BJ (cell line): ENCODE data around the gene MATK. TPM values are rescaled to one million over a fixed set of nuclear protein-coding genes. Genes with fewer than 3 reads are reported as not detected.

Experiments used
- CTCF ChIA-PET: fragments of 350-600 bp; formaldehyde crosslinking; extraction: SDS; loops from one replicate; lab custom pipeline; 2021; ENCODE audit warnings: antibody characterized with exemption, inconsistent platforms; lab: Yijun Ruan, JAX
- POLR2A ChIA-PET: fragments of 300-600 bp; sonication (Branson Sonifier 250); formaldehyde crosslinking; extraction: SDS; loops from one replicate; lab custom pipeline; 2021; ENCODE audit warnings: antibody characterized with exemption; lab: Charles Lee
- DNase-seq: peaks from one replicate; pipeline ENCODE4 v3.0.0-alpha.2; 2011; ENCODE audit warnings: low read depth
- H3K27me3 ChIP-seq: 2 replicates; pipeline ENCODE4 v1.6.0; 2011; ENCODE audit warnings: low read length; ENCODE audit not compliant: control insufficient read depth, insufficient read depth
- H3K36me3 ChIP-seq: 2 replicates; pipeline ENCODE4 v1.5.1; 2011; ENCODE audit warnings: low read length; ENCODE audit not compliant: control insufficient read depth, insufficient read depth
- H3K4me3 ChIP-seq: 2 replicates; pipeline ENCODE4 v1.5.1; 2011; ENCODE audit warnings: low read depth, mild to moderate bottlenecking, control low read depth, low read length
- CTCF ChIP-seq: IDR thresholded peaks from 2 replicates; pipeline ENCODE4 v1.5.1; 2011; ENCODE audit warnings: low read depth, mild to moderate bottlenecking, control low read depth, inconsistent platforms, low read length, moderate library complexity; ENCODE audit not compliant: insufficient read depth
- polyA plus RNA-seq: library from polyadenylated mRNA; depleted of rRNA; stranded (reverse); fragments of >200 nt; gene quantifications from 2 replicates; pipeline ENCODE4 v1.2.3, GENCODE V29; 2011

MATK gene
- polyA plus RNA-seq, 1 experiment: not detected

- no peak for DNase-seq
- H3K4me3 ChIP-seq: no peak overlapping the region
- peaks cover 2% of the 10 kb centered on the region; the same call in 1 of the 2 replicates for H3K27me3 ChIP-seq
- CTCF ChIA-PET: interaction anchor here (0.7 kb wide), 1 partner anchor 79 kb away, joined by 3 read pairs; no protein-coding TSS in a partner anchor
- no peaks in the 10 kb centered on the region for H3K36me3 ChIP-seq
- POLR2A ChIA-PET: no interaction called here
- TF ChIP-seq CTCF: no peak
These were observed 42.7 kb downstream of the MATK start for GRCh38 chr19:3743486-3743885.

DNA sequence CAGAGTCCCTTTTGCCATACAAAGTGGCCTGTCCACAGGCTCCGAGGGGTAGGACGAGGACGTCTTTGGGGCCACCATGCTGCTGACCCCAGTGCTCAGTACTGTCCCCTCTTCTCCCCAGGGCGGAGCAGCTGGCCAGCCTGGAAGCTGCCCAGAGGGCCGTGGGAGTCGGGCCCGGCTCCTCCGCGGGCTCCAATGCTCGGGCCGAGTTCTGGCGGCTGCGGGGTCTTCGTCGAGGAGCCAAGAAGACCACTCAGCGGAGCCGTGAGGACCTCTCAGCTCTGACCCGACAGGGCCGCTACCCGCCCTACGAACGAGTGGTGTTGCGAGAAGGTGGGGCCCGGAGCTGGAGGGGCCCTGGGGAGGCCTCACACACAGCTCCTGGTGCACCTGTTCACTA is 45.8 kb downstream of the MATK start:
- POLR2A ChIA-PET: no interaction called here
- H3K4me3 ChIP-seq: no peak overlapping the region
- H3K27me3 ChIP-seq: no peaks in the 10 kb centered on the region; the same call in 1 of the 2 replicates
- no peaks in the 10 kb centered on the region for H3K36me3 ChIP-seq
- CTCF ChIA-PET: interaction anchor here (0.9 to 2.0 kb wide), 2 partner anchors 9 to 32 kb away, joined by 3 to 4 read pairs; partner anchors contain the start of gene TJP3
- no peak for DNase-seq
- TF ChIP-seq CTCF: no peak

DNA sequence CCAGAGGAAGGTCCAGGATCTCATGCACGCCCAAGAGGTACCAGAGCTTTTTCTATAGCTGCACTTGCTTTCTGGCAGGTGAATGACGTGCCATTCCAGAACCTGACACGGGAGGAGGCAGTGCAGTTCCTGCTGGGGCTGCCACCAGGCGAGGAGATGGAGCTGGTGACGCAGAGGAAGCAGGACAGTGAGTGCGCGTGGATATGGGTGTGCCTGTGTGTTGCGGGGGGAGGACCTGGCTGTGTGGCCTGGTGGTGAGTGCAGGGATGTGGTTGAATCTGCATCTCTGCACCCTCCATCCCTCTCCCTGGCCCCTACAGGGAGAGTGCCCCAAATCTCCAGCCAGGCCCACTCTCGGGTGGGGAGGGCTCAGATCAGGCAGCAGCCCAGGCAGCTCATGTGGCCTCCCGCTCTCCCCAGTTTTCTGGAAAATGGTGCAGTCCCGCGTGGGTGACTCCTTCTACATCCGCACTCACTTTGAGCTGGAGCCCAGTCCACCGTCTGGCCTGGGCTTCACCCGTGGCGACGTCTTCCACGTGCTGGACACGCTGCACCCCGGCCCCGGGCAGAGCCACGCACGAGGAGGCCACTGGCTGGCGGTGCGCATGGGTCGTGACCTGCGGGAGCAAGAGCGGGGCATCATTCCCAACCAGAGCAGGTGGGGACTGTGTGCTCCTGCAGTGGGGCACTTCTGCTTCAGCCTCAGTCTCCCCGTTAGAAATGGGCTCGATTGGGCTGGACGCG is 47.5 kb downstream of the MATK start:
- DNase-seq: no peak
- Histone ChIP-seq H3K27me3 (no peaks in the 10 kb centered on the region; the same call in 1 of the 2 replicates), H3K4me3 (no peak overlapping the region), H3K36me3 (no peaks in the 10 kb centered on the region)
- ChIA-PET POLR2A (no interaction called here), CTCF (interaction anchor here (1.2 kb wide), 1 partner anchor 10 kb away, joined by 3 read pairs; no protein-coding TSS in a partner anchor)
- TF ChIP-seq CTCF: no peak

DNA sequence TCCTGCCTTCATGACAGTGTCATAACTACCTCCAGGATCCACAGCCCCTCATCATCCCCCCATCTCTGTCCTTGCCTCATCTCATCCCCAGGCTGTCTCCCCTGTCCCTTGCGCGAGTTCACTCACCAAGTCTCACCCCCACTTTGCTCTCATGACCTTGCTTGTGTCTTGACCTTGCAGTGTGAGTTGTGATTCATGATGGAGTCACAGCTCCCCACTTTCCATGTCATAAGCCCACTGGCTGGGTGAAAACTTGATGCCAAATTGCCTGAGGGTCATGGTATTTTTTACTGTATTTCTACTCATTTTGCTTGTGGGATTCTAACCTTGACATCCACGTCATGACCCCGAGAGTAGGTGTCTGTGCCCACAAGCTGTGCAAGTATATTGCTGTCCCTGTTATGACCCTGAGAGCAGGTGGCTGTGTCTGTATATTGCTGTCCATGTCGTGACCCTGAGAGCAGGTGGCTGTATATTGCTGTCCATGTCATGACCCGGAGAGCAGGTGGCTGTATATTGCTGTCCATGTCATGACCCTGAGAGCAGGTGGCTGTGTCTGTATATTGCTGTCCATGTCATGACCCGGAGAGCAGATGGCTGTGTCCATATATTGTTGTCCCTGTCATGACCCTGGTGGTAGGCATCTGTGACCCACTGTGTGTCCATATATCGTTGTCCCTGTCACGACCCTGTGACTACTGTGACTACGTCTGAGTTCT is 48.5 kb downstream of the MATK start:
- CTCF ChIA-PET: no interaction called here
- POLR2A ChIA-PET: no interaction called here
- H3K36me3 ChIP-seq: no peaks in the 10 kb centered on the region
- no peak overlapping the region for H3K4me3 ChIP-seq
- DNase-seq: no peak
- TF ChIP-seq CTCF: no peak
- H3K27me3 ChIP-seq: no peaks in the 10 kb centered on the region

GRCh38 chr19:3736106-3736724 is 50.0 kb downstream of the MATK start:
- no peak for TF ChIP-seq CTCF
- no peak for DNase-seq
- Histone ChIP-seq H3K36me3 (no peaks in the 10 kb centered on the region), H3K27me3 (no peaks in the 10 kb centered on the region), H3K4me3 (no peak overlapping the region)
- ChIA-PET CTCF (no interaction called here), POLR2A (no interaction called here)
